HUDEP-2 (cell line): ENCODE data around the gene ZFAND2A.
"Not testable (repeated sequence)": the region's sequence is repeated elsewhere in the genome, so short reads cannot be mapped to it uniquely, and the experiment has no call there.

Experiments
- DNase-seq, 76 experiments: peaks; one replicate each; lab custom pipeline; 2025; ENCODE audit not compliant: unreplicated experiment in 76 of 76; lab: John Stamatoyannopoulos, UW

ZFAND2A gene

DNA sequence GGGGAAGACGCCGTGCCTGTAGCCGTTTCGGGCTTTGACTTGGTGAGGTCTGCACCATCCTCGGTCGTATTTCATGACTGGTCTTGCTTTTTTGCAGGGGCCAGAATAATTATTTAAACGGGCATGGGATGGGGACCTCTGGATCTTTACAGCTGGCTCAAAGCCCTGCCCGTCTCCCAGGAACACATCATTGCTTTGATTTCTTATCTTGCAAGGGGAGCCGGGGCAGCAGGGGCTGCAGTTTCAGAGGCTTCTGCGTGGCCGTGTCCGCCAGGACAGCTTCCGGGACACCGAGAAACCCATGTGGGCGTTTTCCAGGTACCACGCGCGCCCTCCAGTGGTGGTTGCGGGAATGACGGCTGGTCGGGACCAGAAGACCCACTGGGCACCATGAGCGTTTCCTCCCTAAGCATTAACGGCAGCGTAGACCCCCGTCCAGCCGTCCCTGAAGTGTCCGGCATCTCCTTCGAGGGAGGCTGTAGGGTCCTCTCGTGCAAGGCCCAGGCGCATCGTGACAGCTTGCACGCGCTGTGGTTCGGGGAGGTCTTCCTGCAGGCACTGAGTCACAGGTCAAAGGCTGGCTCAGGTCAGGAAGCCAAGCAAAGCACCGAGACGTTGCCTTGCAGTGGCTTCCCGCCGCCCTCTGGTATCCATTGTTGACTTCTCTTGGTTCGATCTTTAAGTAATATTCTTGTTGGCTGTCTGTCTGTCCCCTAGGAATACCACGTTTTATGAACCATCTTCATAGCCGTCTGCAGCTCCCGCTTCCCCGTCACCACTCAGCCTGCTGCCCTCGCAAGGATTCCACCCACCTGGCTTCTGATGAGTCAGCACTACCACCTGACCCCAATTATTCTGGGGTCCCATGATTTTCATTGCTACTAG lies 16.2 kb upstream of the ZFAND2A start:
- DNase-seq, result peak in 73 of 76 experiments; percentile 5 to 96 (median 73)

DNA sequence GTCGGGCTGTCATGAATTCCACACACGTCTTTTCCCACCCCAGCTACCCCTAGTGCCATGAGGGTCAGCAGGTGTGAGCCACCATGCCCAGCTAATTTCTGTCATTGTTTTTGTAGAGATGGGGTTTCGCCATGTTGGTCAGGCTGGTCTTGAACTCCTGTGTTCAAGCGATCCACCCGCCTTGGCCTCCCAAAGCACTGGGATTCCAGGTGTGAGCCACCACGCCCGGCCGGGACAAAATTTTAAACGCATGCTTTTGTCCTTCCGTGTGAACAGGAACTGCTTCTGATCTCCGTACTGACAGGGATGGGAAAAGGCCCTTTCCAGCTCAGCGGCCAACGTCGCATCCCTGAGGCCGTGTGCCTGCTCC lies 15.6 kb upstream of the ZFAND2A start:
- DNase-seq, result no peak

DNA sequence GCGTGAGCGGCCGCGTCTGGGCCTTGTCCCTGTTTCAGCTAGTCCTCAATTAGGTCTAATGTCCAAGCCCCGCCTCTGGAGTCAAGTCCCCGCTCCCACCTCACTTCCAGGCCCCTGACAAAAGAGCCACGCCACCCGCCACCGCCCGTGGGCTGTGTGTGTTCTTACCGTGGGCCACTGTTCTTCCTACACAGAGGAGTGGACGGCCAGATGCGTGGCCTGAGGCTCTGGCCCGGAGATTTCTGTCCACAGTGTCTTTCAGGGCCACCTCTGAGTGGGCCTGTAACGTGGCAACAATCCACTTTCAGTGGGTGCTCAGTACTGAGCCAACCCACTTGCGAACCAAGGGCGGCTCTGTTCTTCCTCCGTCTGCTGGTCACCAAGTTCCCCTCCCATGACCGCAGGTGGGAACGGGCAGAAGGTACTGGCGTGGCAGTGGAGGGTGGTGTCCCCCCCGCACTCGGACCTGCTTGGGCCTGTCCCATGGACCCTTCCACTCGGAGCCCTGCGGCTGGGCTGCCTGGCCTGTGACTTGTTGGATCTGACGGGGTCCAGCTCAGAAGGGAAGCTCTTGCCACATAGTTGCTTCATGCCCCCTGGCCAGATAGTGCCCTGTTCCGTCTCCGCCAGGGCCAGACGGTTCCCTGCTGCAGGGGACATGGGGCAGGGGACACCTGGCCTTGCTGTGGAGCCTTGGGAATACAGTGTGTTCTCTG lies 15.0 kb upstream of the ZFAND2A start:
- DNase-seq, result no peak

DNA sequence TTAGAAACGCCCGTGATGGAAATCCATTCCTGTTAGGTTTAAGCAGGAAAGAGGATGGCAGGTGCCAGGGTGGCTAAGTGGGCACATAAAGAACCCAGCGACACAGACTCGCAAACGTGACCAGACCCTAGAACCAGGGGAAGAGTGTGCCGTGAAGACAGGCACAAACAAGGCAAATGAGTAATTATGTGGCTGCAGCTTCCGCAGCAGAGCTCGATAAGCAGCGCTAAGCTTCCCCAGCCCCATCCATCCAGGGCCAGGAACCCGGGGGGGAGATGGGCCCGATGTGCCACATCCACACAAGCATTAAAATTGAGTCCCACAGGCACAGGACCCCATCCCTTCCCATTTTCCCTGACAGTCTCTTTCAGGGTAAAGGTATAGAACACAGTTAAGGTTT lies 14.0 kb upstream of the ZFAND2A start:
- no peak for DNase-seq

- DNase-seq, result no peak
These were observed 12.9 kb upstream of the ZFAND2A start for GRCh38 chr7:1172666-1173523.

DNA sequence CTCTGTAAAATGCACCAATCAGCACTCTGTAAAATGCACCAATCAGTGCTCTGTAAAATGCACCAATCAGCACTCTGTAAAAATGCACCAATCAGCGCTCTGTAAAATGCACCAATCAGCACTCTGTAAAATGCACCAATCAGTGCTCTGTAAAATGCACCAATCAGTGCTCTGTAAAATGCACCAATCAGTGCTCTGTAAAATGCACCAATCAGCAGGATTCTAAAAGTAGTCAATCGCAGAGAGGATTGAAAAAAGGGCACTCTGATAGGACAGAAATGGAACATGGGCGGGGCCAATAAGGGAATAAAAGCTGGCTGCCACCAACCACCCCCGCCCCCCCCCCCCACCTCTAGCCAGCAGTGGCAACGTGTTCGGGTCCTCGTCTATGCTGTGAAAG lies 11.5 kb upstream of the ZFAND2A start:
- not testable (repeated sequence) for DNase-seq

GRCh38 chr7:1170741-1171501 lies 10.9 kb upstream of the ZFAND2A start:
- DNase-seq, result no peak

DNA sequence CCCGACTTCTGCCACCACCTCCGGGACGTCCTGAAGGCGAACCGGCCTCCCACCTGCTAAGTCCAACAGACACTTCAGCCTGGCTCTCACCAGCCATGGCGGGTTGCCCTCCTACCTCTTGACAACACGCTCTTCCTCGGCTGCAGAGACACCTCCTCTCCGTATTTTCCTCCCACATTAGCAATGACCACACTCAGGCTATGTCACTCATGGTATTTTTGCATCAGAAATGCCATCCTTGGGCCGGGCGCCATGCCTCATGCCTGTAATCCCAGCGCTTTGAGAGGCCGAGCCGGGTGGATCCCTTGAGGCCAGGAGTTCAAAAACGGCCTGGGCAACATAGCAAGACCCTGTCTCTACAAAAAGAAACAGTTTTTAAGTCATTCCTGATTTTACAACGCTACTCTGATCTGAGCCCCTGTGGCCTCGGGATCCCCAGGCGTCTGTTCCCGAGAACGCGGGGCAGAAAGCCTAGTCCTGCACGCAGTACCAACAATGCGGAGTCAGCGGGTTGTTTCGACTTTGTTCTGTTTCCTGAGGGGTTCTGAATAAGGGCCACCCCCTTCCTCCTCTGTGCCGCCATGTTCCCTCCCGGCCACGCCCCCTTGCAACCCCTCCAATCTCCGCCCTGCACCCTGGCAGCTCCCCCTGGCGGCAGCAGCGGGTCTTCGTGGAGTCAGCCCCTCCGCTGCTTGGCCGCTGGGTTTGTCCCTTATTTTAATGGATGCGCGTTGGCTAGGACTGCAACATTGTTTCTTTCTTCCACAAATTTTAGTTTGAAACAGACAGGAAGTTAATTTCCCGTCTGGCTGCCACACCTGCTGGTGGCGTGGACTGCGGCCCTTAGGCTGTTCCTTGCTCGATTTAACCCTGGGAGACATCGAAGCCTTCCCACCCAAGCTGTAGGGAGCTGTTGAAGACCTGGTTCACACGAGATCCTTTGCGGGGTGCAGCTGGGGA lies 9.7 kb upstream of the ZFAND2A start:
- DNase-seq, result peak in 60 of 76 experiments; percentile 5 to 86 (median 58)

GRCh38 chr7:1168422-1168821 lies 8.4 kb upstream of the ZFAND2A start:
- no peak for DNase-seq

DNA sequence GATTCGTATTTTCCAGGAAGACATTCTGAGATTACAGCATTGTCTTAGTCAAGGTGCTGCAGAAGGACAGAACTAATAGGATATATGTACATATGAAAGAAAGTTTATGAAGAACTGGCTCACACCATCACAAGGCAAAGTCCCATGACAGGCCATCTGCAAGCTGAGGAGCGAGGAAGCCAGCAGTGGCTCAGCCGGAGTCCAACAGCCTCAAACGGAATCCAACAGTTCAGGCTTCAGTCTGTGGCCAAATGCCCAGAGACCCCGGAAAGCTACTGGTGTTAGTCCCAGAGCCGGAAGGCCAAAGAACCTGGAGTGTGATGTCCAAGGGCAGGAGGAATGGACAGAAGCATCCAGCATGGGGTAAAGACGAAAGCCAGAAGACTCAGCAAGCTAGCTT lies 4.4 kb upstream of the ZFAND2A start:
- DNase-seq, result no peak

- no peak for DNase-seq
These were observed 3.1 kb upstream of the ZFAND2A start for GRCh38 chr7:1163121-1163520.

GRCh38 chr7:1160670-1161021 lies 650 bp upstream of the ZFAND2A start:
- DNase-seq, result peak in 6 of 76 experiments; percentile 11 to 43 (median 26)

DNA sequence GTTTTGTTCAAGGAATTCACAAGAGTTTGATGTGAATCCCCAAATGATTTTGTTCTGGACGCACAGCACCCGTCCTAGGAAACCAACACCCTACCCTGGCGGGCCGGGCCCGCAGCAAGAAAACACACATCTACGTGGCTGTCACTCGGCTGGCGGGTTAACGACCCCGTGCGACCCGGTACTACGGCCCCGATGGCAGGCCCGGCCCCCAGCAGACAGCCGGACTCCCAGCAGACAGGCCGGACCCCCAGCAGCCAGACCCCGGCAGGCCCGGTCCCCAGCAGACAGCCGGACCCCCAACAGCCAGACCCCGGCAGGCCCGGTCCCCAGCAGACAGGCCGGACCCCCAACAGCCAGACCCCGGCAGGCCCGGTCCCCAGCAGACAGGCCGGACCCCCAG lies 765 bp downstream of the ZFAND2A start:
- DNase-seq, result not testable (repeated sequence)

GRCh38 chr7:1158203-1159126 lies 1.5 kb downstream of the ZFAND2A start:
- no peak for DNase-seq

GRCh38 chr7:1156782-1157535 lies 3.0 kb downstream of the ZFAND2A start:
- DNase-seq, result no peak

GRCh38 chr7:1155818-1156781 lies 3.9 kb downstream of the ZFAND2A start:
- not testable (repeated sequence) for DNase-seq
